Muscle of leg (tissue), 11 donors: Measurements from ENCODE around the gene LTF. TPM values are rescaled to one million over a fixed set of nuclear protein-coding genes. Genes with fewer than 3 reads are reported as not detected.
A peak's percentile ranks its signal among the peaks of the same experiment; 100 is the strongest.

Source experiments
- DNase-seq: peaks from one replicate; pipeline ENCODE4 v3.0.0; 2013
- H3K27ac ChIP-seq: one replicate; pipeline ENCODE4 v1.5.1; 2013; ENCODE audit warnings: mild to moderate bottlenecking, low read length, control low read depth
- H3K27me3 ChIP-seq: one replicate; pipeline ENCODE4 v1.6.1; 2013; ENCODE audit warnings: low read length; ENCODE audit not compliant: control insufficient read depth, insufficient read depth
- H3K36me3 ChIP-seq: one replicate; pipeline ENCODE4 v1.6.1; 2013; ENCODE audit warnings: low read length; ENCODE audit not compliant: control insufficient read depth, insufficient read depth
- H3K4me1 ChIP-seq: one replicate; pipeline ENCODE4 v1.6.1; 2013; ENCODE audit warnings: low read length; ENCODE audit not compliant: control insufficient read depth, insufficient read depth
- H3K4me3 ChIP-seq: one replicate; pipeline ENCODE4 v1.5.1; 2013; ENCODE audit warnings: low read length, control low read depth
- H3K9me3 ChIP-seq: replicated peaks from 2 replicates; pipeline ENCODE4 v1.6.1; 2013; ENCODE audit warnings: low read depth, low read length; ENCODE audit not compliant: control insufficient read depth
- WGBS: methylation state at CpG from one replicate; pipeline ENCODE4 v1.1.5; 2013; ENCODE audit warnings: missing lambda C conversion rate; ENCODE audit not compliant: insufficient coverage; 5-methylcytosine and 5-hydroxymethylcytosine counted together
- polyA plus RNA-seq, 8 donors: library from polyadenylated mRNA; unstranded; fragments of 120-200 nt; gene quantifications; one replicate each; pipeline versions ENCODE4 v1.2.1 to v1.2.3, GENCODE V29; 2013; ENCODE audit warnings: inconsistent platforms in 1 of 8, low replicate concordance in 1 of 8; ENCODE audit not compliant: insufficient read length in 8 of 8, insufficient read depth in 1 of 8
- total RNA-seq: library from RNA; stranded (reverse); fragments of 120-200 nt; gene quantifications from one replicate; pipeline ENCODE4 v1.2.4, GENCODE V29; 2013

LTF gene
- total and polyA plus RNA-seq, 9 donors = 1.3 to 6.6 (median 3.5) TPM

DNA sequence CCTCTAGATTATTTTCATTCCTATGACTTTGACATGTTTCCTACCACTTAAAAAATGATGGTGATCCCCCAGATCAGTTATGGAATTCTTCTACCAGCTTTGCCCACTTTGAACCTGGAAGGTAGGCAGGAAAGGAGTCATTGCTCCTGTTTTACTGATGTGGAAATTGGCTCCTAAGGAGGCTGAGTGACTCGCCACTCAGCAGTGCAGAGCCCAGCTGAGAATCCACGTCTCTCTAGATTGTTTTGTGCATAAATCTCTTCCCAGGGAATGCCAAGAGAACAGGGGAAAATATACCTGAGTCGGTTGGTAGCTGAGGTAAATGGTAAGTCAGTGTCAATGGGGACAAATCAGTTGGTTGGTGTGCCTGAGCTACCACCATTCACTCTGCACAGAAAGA, 4.7 kb downstream of the LTF start:
- Histone ChIP-seq H3K4me3 (no peak overlapping the region), H3K9me3 (no peaks in the 10 kb centered on the region), H3K27ac (no peak overlapping the region), H3K27me3 (peaks cover 35% of the 10 kb centered on the region), H3K4me1 (no peaks in the 10 kb centered on the region), H3K36me3 (no peaks in the 10 kb centered on the region)
- no peak for DNase-seq
- WGBS = 35% methylated on average over 2 of the region's 3 CpGs

DNA sequence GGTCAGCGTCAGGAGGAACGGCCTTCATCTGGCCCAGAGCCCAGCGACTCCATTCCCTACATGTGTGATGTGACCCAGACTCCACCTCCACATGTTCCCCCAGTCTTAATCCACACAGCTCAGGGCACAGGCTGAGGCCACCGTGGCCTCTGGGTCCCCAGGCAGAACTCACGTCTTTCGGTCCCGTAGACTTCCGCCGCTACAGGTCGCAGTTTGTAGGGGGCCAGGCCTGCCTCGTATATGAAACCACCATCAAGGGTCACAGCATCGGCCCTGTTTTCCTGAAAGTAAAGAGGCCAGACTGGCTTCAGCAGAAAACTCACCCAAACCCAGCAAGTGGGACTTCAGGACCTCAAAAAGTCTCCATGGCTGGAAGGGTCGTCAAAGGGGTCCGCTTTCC, 8.6 kb downstream of the LTF start:
- DNase-seq = no peak
- 82% methylated on average over 14 of the region's 14 CpGs for WGBS

DNA sequence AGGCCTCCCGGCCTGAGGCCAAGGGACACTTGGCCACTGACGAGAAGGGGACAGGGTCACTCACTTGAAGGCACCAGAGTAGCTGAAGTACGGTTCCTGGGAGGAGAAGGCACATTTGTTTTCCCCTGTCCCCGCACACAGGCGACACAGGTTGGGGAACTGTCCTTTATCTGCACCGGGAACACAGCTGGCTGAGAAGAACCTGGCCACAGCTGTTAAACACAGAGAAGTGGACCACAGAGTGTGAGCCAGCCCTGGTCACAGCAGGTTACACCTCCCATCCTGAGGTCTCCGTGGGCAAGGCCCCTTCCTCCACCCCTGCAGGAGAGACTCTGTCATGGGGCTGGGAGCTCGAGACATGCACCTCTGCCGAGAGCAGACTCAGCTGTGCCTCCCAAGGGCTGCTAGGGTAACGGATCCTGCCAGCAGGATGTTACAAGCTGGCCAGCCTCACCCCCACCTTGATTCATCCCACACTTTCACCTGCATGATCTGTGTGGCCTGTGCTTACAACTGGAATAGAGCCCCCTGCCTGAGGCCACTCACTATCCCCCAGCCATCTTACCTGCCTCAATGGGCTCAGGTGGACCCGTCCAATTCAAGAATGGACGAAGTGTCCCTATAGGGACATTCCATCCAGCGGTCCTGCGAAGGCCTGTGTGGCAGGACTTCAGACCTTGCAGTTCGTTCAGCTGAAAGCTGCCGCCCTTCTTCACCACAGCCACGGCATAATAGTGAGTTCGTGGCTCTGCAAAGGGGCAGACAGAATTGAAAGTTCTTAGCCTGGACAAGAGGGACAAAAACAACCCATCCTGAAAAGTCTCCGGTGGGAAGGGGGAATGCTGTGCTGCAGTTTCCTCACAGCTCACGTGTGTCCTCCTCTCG, 9.2 kb downstream of the LTF start:
- Histone ChIP-seq H3K36me3 (no peaks in the 10 kb centered on the region), H3K27ac (no peak overlapping the region), H3K4me3 (no peak overlapping the region), H3K4me1 (no peaks in the 10 kb centered on the region), H3K9me3 (no peaks in the 10 kb centered on the region), H3K27me3 (peaks cover 6% of the 10 kb centered on the region)
- no peak for DNase-seq
- WGBS = 73% methylated on average over 21 of the region's 21 CpGs

More for the DNA sequence above, 8.6 kb downstream of the LTF start:
- Histone ChIP-seq H3K4me3 (no peak overlapping the region), H3K4me1 (no peaks in the 10 kb centered on the region), H3K27me3 (peaks cover 6% of the 10 kb centered on the region), H3K9me3 (no peaks in the 10 kb centered on the region), H3K36me3 (no peaks in the 10 kb centered on the region), H3K27ac (no peak overlapping the region)

DNA sequence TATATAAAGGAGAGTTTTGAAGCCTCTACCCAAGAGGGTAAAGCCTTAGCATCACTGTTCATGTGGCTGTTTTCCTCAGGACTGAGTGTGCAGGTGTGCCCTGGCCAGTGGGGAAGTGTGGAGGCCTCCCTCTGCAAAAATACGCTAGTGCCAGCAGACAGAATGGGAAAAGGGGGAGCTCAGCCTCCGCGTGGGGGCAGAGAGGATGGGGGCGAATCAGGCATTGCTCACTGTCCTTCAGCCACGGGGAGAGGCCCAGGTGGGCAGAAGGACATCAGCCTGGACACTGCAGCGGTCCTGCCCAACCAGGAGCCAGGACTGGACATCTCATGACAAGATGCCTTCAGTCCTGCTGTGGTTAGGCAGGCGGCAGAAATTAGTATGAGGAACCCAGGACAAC, 10.1 kb downstream of the LTF start:
- WGBS = 85% methylated on average over 6 of the region's 7 CpGs

DNA sequence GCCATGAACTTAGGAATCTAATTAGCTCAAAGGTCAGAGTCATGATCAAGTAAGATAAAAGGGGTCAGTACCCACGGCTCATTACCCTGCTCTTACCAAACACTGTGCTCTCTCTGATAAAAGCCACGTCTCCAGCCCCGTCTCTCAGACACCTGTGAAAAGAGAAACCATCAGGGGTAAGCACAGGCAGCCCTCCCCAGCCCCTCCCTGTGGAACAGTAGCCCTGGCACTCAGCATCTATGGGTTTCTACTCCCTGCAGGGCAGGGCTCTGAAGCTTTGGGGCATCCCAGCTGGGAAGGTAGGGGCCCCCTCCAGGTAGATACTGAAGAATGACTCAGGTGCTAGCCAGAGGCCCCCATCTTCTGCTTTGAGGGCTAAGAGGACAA, 10.5 kb downstream of the LTF start:
- Histone ChIP-seq H3K27me3 (peaks cover 4% of the 10 kb centered on the region), H3K4me3 (no peak overlapping the region), H3K27ac (no peak overlapping the region), H3K4me1 (no peaks in the 10 kb centered on the region), H3K9me3 (no peaks in the 10 kb centered on the region), H3K36me3 (no peaks in the 10 kb centered on the region)
- 36% methylated on average over 2 of the region's 3 CpGs for WGBS
- no peak for DNase-seq

More for the DNA sequence above, 10.1 kb downstream of the LTF start:
- DNase-seq = no peak
- Histone ChIP-seq H3K27me3 (peaks cover 4% of the 10 kb centered on the region), H3K36me3 (no peaks in the 10 kb centered on the region), H3K4me3 (no peak overlapping the region), H3K9me3 (no peaks in the 10 kb centered on the region), H3K4me1 (no peaks in the 10 kb centered on the region), H3K27ac (no peak overlapping the region)

DNA sequence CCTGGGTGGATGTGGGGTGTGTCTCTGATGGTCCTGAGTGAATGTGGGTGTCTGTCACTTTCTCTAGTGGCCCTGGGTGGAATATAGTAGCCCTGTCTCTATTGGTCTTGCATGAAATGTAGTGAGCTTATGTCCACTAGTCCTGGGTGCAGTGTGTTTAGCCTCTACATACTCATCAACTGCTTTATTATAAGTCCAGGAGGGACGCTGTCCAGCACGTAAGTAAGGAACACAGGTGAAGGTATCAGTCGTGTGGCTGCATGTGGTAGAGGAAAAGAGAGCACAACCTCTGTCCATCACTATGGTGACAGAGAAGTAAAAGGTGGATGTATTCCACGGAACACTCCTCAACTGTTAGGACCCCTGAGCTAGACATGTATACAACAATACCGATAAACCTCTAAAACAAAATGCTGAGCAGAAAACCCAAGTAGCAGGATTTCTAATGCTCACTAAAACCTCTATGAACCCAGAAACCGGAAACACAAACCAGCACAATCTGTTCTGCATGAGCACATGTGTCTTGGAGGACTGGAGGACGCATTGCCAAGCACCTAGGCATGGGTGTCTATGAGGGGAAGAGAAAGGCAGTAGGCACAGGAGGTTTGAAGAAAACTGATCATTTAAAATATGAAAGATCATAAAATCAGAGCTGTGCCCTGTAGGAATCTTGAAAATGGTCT, 11.0 kb downstream of the LTF start:
- Histone ChIP-seq H3K9me3 (no peaks in the 10 kb centered on the region), H3K4me1 (no peaks in the 10 kb centered on the region), H3K4me3 (no peak overlapping the region), H3K27ac (no peak overlapping the region), H3K36me3 (no peaks in the 10 kb centered on the region), H3K27me3 (peaks cover 4% of the 10 kb centered on the region)
- WGBS = 75% methylated on average over 1 of the region's 7 CpGs
- DNase-seq = no peak

DNA sequence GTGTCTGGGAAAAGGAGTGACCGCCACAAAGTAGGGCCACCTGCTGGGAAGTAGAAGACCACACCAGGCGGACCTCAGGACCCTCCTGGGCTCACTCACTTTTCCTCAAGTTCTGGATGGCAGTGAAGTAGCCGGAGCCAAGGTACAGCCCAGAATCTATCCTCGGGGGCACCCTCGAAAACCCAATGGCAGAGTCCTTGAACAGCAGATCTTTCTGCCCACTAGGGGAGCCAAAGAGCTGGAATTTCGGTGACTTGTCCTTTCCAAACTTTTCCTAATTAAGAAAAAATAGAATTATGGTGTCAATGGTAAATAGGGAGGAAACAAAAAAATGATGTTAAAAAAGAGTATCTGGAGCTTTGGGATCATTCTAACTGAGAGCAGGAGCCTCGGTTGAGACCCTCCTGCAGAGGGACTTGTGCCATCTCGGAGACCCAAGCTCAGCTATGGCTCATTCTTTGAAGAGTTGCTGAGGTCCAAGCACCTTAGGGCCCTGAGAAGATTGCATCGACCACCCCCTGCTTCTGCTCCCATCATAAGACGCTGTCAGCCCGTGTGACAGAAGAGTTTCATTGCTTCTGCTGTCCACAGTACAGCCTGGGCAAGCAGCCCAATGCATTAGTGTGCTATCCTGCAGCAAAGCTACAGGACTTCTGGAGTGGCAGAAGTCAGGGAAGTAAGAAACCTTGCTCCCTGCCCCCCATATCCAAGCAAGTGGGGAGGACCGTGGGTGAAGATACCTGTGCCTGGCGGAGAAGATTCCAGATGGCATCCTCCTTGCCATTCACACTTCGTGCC, 14.8 kb downstream of the LTF start:
- no peak overlapping the region for H3K4me3 ChIP-seq
- H3K4me1 ChIP-seq = no peaks in the 10 kb centered on the region
- H3K27ac ChIP-seq = no peak overlapping the region
- DNase-seq = no peak
- H3K36me3 ChIP-seq = no peaks in the 10 kb centered on the region
- no peaks in the 10 kb centered on the region for H3K27me3 ChIP-seq
- WGBS = 72% methylated on average over 9 of the region's 14 CpGs
- no peaks in the 10 kb centered on the region for H3K9me3 ChIP-seq

DNA sequence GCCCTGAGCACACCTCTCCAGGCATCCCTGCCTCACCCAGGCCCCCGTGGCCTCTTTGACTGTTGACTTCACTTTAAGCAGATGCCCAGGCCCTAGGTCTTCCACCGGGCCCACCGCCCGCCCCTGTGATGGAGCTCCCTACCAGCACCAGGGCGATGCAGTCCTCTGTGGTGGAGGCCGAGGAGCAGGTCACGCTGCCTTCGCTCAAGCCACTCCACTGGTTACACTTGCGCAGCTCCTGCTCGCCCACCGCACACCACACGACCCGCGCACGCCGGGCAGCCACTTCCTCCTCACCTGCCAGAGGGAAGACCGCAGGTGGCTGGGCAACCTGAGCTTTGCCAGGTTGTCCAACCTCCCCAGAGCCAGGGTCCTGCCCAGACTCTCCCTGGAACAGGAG, 16.0 kb downstream of the LTF start:
- Histone ChIP-seq H3K9me3 (no peaks in the 10 kb centered on the region), H3K4me3 (no peak overlapping the region), H3K4me1 (no peaks in the 10 kb centered on the region), H3K27me3 (no peaks in the 10 kb centered on the region), H3K36me3 (no peaks in the 10 kb centered on the region), H3K27ac (no peak overlapping the region)
- 91% methylated on average over 17 of the region's 17 CpGs for WGBS
- DNase-seq = no peak

DNA sequence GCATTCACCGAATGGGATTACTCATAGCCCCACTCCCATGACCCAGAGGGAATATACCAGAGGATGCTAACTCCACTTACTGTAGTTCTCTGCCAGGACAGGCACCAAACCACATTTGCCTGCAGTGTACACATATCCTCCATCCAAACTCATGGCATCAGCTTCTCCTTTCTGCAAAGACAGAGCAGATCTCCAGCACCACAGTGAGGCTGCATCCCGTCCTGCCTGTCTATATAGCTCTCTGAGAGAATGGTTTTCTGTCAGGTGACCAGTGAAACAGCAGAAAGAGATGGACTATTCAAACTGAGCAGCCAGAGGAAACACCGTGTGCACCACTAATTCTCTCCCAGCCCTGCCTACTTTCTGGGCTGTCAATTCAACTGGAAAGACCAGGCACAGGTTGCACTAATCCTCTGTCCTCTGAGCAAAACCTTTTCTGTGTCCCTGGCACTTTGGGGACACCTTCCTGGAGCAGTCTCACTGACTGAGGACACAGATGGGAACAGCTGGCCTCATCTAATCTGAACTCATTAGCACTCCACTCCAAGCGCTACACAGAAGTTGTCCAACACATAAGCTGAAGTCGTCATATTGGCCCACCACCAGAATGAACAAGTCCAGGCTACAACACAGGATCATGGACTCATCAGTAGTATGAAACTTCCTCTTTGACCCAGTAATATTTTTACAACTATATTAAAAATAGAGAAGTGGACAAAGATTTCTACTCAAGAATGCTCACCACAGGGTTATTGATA, 17.3 kb downstream of the LTF start:
- no peaks in the 10 kb centered on the region for H3K27me3 ChIP-seq
- no peaks in the 10 kb centered on the region for H3K9me3 ChIP-seq
- no peaks in the 10 kb centered on the region for H3K36me3 ChIP-seq
- peak; percentile 50 for DNase-seq
- H3K4me1 ChIP-seq = no peaks in the 10 kb centered on the region
- no peak overlapping the region for H3K4me3 ChIP-seq
- 52% methylated on average over 3 of the region's 5 CpGs for WGBS
- no peak overlapping the region for H3K27ac ChIP-seq
